Measurements from ENCODE around the gene NUDCD3. TPM values are rescaled to one million over a fixed set of nuclear protein-coding genes. Genes with fewer than 3 reads are reported as not detected.

Gene NUDCD3
- total and polyA plus RNA-seq, 8 donors = 22.4 to 62.1 (median 35.4) TPM

DNA sequence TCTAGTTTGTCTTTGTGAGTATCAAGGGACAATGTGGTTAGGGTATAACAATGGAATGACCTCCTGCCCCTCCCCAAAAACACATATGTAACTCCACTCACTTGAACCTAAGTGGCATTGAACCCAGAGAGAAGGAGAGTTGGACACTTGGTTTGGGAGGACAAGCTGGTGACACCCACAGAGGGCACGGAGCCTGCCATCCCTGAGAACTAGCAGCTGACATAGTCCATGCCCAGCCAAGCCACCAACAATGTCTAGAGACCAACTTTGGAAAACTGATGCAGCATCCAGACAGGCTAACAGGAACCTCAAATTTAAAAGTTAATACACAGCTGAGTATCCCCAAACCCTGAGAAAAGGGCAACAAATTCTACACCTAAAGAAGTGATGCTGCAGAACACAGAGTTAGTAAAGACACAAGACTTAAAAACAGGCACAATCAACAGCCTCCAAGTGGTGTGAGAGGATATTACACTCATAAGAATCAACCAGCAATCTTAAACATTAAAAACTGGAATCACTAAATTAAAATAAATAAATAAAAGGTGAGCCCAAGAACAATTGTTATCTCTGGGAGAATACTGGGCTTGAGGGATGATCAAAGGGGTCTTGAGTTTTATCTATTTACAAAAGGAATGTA is 27.2 kb downstream of the NUDCD3 start:
- ATAC-seq = no peak
- 83 to 88% methylated on average over 1 of the region's 1 CpG for WGBS, 2 donors
- H3K27me3 ChIP-seq = no peaks in the 10 kb centered on the region
- no peaks in the 10 kb centered on the region for H3K9me3 ChIP-seq
- DNase-seq = no peak
- no peaks in the 10 kb centered on the region for H3K36me3 ChIP-seq
- FAIRE-seq = no peak
- intact Hi-C loops (cut with DNase I) = no loop called here
- peaks cover 0 to 2% (median 0%) of the 10 kb centered on the region in 3 donors for H3K4me1 ChIP-seq
- no peak overlapping the region for H3K27ac ChIP-seq
- H3K4me3 ChIP-seq = no peak overlapping the region
- no peak for TF ChIP-seq CTCF (IDR thresholded peaks at IDR 0.05)

DNA sequence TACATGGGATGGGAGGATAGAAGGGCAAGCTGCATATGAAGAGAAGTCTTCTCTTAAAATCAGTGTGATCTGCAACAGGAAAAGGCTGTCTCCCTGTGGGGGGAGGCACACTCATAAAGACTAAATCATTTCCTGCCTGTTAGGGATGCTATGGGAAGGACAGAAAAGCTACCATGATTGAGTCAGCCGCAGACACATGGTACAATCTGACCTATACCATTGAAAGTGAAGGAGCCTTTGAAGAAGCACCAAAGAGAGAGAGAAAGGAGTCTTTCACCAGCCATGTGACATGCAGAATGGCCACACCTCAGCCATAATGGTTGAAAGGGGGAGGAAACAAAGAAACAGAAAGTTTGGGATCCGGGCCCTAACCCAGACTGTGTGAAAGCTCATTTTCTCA is 29.1 kb downstream of the NUDCD3 start:
- ATAC-seq (no peak), FAIRE-seq (no peak), DNase-seq (no peak)
- no peak for TF ChIP-seq CTCF (IDR thresholded peaks at IDR 0.05)
- no peaks in the 10 kb centered on the region for H3K36me3 ChIP-seq
- H3K9me3 ChIP-seq = no peaks in the 10 kb centered on the region
- 71 to 97% methylated on average over 2 of the region's 2 CpGs for WGBS, 2 donors
- H3K4me3 ChIP-seq = no peak overlapping the region
- H3K4me1 ChIP-seq = no peaks in the 10 kb centered on the region
- no peaks in the 10 kb centered on the region for H3K27me3 ChIP-seq
- intact Hi-C loops (cut with DNase I) = no loop called here
- H3K27ac ChIP-seq = no peak overlapping the region

GRCh38 chr7:44460325-44460724 is 30.1 kb downstream of the NUDCD3 start:
- no peak overlapping the region for H3K27ac ChIP-seq
- H3K4me3 ChIP-seq = no peak overlapping the region
- TF ChIP-seq CTCF (IDR thresholded peaks at IDR 0.05) = no peak
- H3K4me1 ChIP-seq = no peaks in the 10 kb centered on the region
- no peaks in the 10 kb centered on the region for H3K9me3 ChIP-seq
- WGBS, 2 donors = 68 to 79% methylated on average over 3 of the region's 3 CpGs
- ATAC-seq (peak in 2 of 4 donors; percentile 31 to 53), DNase-seq (no peak), FAIRE-seq (no peak)
- H3K36me3 ChIP-seq = no peaks in the 10 kb centered on the region
- H3K27me3 ChIP-seq = no peaks in the 10 kb centered on the region
- intact Hi-C loops (cut with DNase I) = no loop called here

DNA sequence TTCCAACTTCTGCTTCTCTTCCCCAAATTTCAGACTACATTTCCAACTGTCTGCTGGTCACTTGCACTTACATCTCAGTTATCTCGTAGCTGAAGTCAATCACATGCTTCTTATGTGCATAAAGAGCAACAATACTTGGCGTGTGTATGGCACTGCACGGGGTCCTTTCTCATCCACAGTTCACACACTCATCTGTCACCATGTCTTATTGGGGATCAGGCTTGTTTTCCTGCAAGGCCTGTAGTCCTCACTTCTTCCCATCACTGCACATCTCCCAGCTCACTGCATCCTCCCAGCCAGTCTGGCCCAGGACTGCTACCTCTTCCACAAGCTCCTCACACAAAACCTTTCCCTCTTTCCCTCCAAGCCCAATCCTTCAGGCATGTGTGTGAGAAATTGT is 35.3 kb downstream of the NUDCD3 start:
- Histone ChIP-seq H3K27ac (no peak overlapping the region), H3K36me3 (no peaks in the 10 kb centered on the region), H3K4me1 (no peaks in the 10 kb centered on the region), H3K9me3 (no peaks in the 10 kb centered on the region), H3K4me3 (no peak overlapping the region), H3K27me3 (no peaks in the 10 kb centered on the region)
- 93 to 95% methylated on average over 3 of the region's 3 CpGs for WGBS, 2 donors
- TF ChIP-seq CTCF (IDR thresholded peaks at IDR 0.05) = no peak
- FAIRE-seq = no peak
- ATAC-seq = no peak
- intact Hi-C loops (cut with DNase I) = no loop called here
- DNase-seq = no peak

GRCh38 chr7:44454348-44454747 is 36.1 kb downstream of the NUDCD3 start:
- Histone ChIP-seq H3K4me3 (no peak overlapping the region), H3K4me1 (no peaks in the 10 kb centered on the region), H3K27ac (no peak overlapping the region), H3K27me3 (no peaks in the 10 kb centered on the region), H3K9me3 (no peaks in the 10 kb centered on the region), H3K36me3 (no peaks in the 10 kb centered on the region)
- ATAC-seq (no peak), FAIRE-seq (no peak), DNase-seq (no peak)
- TF ChIP-seq CTCF (IDR thresholded peaks at IDR 0.05) = no peak
- intact Hi-C loops (cut with DNase I) = no loop called here
- WGBS, 2 donors = 95 to 96% methylated on average over 2 of the region's 2 CpGs

All from pancreas (tissue), 10 donors.